Large intestine (tissue), 3 donors: ENCODE measurements around the gene ACYP1. TPM values are rescaled to one million over a fixed set of nuclear protein-coding genes. Genes with fewer than 3 reads are reported as not detected.

Experiments used
- DNase-seq, 2 donors: peaks; one replicate each; pipeline versions ENCODE4 v3.0.0 to v3.0.0-alpha.2; 2013
- H3K27ac ChIP-seq: one replicate; pipeline ENCODE4 v1.5.1; 2013; ENCODE audit warnings: low read length
- H3K27me3 ChIP-seq: 2 replicates; pipeline ENCODE4 v1.6.1; 2013; ENCODE audit warnings: low read length; ENCODE audit not compliant: control insufficient read depth, insufficient read depth
- H3K36me3 ChIP-seq: 2 replicates; pipeline ENCODE4 v1.6.1; 2013; ENCODE audit warnings: low read length; ENCODE audit not compliant: control insufficient read depth, insufficient read depth
- H3K4me1 ChIP-seq: one replicate; pipeline ENCODE4 v1.6.1; 2013; ENCODE audit warnings: low read length; ENCODE audit not compliant: control insufficient read depth, insufficient read depth
- H3K4me3 ChIP-seq: one replicate; pipeline ENCODE4 v1.5.1; 2013; ENCODE audit warnings: low read length
- H3K9me3 ChIP-seq: one replicate; pipeline ENCODE4 v1.6.1; 2013; ENCODE audit warnings: mild to moderate bottlenecking, low read depth, low read length, moderate library complexity; ENCODE audit not compliant: control insufficient read depth
- WGBS: methylation state at CpG from one replicate; pipeline ENCODE4 v1.1.5; 2013; ENCODE audit warnings: low lambda C conversion rate; ENCODE audit not compliant: insufficient coverage; 5-methylcytosine and 5-hydroxymethylcytosine counted together
- polyA plus RNA-seq: library from polyadenylated mRNA; unstranded; fragments of 120-200 nt; gene quantifications from one replicate; pipeline ENCODE4 v1.2.1, GENCODE V29; 2013

The ACYP1 gene
- polyA plus RNA-seq, 1 donor, result 30.3 TPM

- WGBS, result 100% methylated on average over 1 of the region's 8 CpGs
- Histone ChIP-seq H3K9me3 (no peaks in the 10 kb centered on the region), H3K4me1 (no peaks in the 10 kb centered on the region), H3K27ac (no peak overlapping the region), H3K36me3 (peaks cover 61% of the 10 kb centered on the region), H3K27me3 (no peaks in the 10 kb centered on the region), H3K4me3 (no peak overlapping the region)
- no peak for DNase-seq
Measured at GRCh38 chr14:75091251-75091650, 27.4 kb upstream of the ACYP1 start.

GRCh38 chr14:75090353-75090752 lies 26.5 kb upstream of the ACYP1 start:
- Histone ChIP-seq H3K4me1 (no peaks in the 10 kb centered on the region), H3K4me3 (no peak overlapping the region), H3K27ac (no peak overlapping the region), H3K9me3 (no peaks in the 10 kb centered on the region), H3K27me3 (no peaks in the 10 kb centered on the region), H3K36me3 (peaks cover 60% of the 10 kb centered on the region)
- no peak for DNase-seq
- no CpG with 5 or more reads among the region's 3 CpGs for WGBS

GRCh38 chr14:75088566-75089373 lies 24.9 kb upstream of the ACYP1 start:
- Histone ChIP-seq H3K4me1 (no peaks in the 10 kb centered on the region), H3K27ac (no peak overlapping the region)

GRCh38 chr14:75088153-75088552 lies 24.3 kb upstream of the ACYP1 start:
- Histone ChIP-seq H3K27me3 (no peaks in the 10 kb centered on the region), H3K36me3 (peaks cover 67% of the 10 kb centered on the region), H3K4me3 (no peak overlapping the region), H3K9me3 (no peaks in the 10 kb centered on the region), H3K4me1 (no peaks in the 10 kb centered on the region), H3K27ac (no peak overlapping the region)
- no peak for DNase-seq
- WGBS, result no CpG with 5 or more reads among the region's 2 CpGs

More at GRCh38 chr14:75088566-75089373, 24.9 kb upstream of the ACYP1 start:
- no peaks in the 10 kb centered on the region for H3K9me3 ChIP-seq
- H3K36me3 ChIP-seq, result peaks cover 61% of the 10 kb centered on the region
- DNase-seq, result peak in 1 of 2 donors; percentile 37
- no peaks in the 10 kb centered on the region for H3K27me3 ChIP-seq
- WGBS, result no CpG with 5 or more reads among the region's 7 CpGs
- no peak overlapping the region for H3K4me3 ChIP-seq

GRCh38 chr14:75084513-75084912 lies 20.7 kb upstream of the ACYP1 start:
- no peaks in the 10 kb centered on the region for H3K27me3 ChIP-seq
- no peak overlapping the region for H3K27ac ChIP-seq
- H3K4me3 ChIP-seq, result no peak overlapping the region
- peaks cover 63% of the 10 kb centered on the region for H3K36me3 ChIP-seq
- DNase-seq, result peak in 1 of 2 donors; percentile 23
- H3K4me1 ChIP-seq, result no peaks in the 10 kb centered on the region
- H3K9me3 ChIP-seq, result no peaks in the 10 kb centered on the region
- WGBS, result no CpG with 5 or more reads among the region's 5 CpGs

GRCh38 chr14:75083271-75083670 lies 19.4 kb upstream of the ACYP1 start:
- no peaks in the 10 kb centered on the region for H3K9me3 ChIP-seq
- H3K4me1 ChIP-seq, result no peaks in the 10 kb centered on the region
- DNase-seq, result no peak
- no peaks in the 10 kb centered on the region for H3K27me3 ChIP-seq
- H3K36me3 ChIP-seq, result peaks cover 60% of the 10 kb centered on the region
- H3K27ac ChIP-seq, result no peak overlapping the region
- no CpG with 5 or more reads among the region's 1 CpG for whole genome bisulfite sequencing
- H3K4me3 ChIP-seq, result no peak overlapping the region

GRCh38 chr14:75081660-75082229 lies 17.9 kb upstream of the ACYP1 start:
- Histone ChIP-seq H3K4me3 (no peak overlapping the region), H3K27ac (no peak overlapping the region), H3K36me3 (peaks cover 45% of the 10 kb centered on the region), H3K9me3 (no peaks in the 10 kb centered on the region), H3K4me1 (no peaks in the 10 kb centered on the region), H3K27me3 (no peaks in the 10 kb centered on the region)
- DNase-seq, result no peak
- WGBS, result no CpG with 5 or more reads among the region's 2 CpGs

GRCh38 chr14:75079521-75079920 lies 15.7 kb upstream of the ACYP1 start:
- no peaks in the 10 kb centered on the region for H3K4me1 ChIP-seq
- peaks cover 25% of the 10 kb centered on the region for H3K36me3 ChIP-seq
- DNase-seq, result no peak
- H3K4me3 ChIP-seq, result no peak overlapping the region
- no peaks in the 10 kb centered on the region for H3K27me3 ChIP-seq
- WGBS, result no CpG with 5 or more reads among the region's 4 CpGs
- H3K9me3 ChIP-seq, result no peaks in the 10 kb centered on the region
- no peak overlapping the region for H3K27ac ChIP-seq

- Histone ChIP-seq H3K27me3 (no peaks in the 10 kb centered on the region), H3K27ac (no peak overlapping the region)
- no peak for DNase-seq
Measured at GRCh38 chr14:75077794-75078193, 14.0 kb upstream of the ACYP1 start.

GRCh38 chr14:75070383-75070782 lies 6.6 kb upstream of the ACYP1 start:
- H3K36me3 ChIP-seq, result no peaks in the 10 kb centered on the region
- H3K27me3 ChIP-seq, result no peaks in the 10 kb centered on the region
- DNase-seq, result no peak
- H3K27ac ChIP-seq, result peak overlapping the region; percentile 98
- H3K4me1 ChIP-seq, result peaks cover 12% of the 10 kb centered on the region
- H3K9me3 ChIP-seq, result no peaks in the 10 kb centered on the region
- WGBS, result no CpG with 5 or more reads among the region's 9 CpGs
- no peak overlapping the region for H3K4me3 ChIP-seq

More at GRCh38 chr14:75077794-75078193, 14.0 kb upstream of the ACYP1 start:
- H3K9me3 ChIP-seq, result no peaks in the 10 kb centered on the region
- no peaks in the 10 kb centered on the region for H3K4me1 ChIP-seq
- peaks cover 8% of the 10 kb centered on the region for H3K36me3 ChIP-seq
- H3K4me3 ChIP-seq, result no peak overlapping the region

GRCh38 chr14:75069811-75070145 lies 6.0 kb upstream of the ACYP1 start:
- no peaks in the 10 kb centered on the region for H3K9me3 ChIP-seq
- no peaks in the 10 kb centered on the region for H3K36me3 ChIP-seq
- DNase-seq, result no peak
- H3K27me3 ChIP-seq, result no peaks in the 10 kb centered on the region
- peaks cover 12% of the 10 kb centered on the region for H3K4me1 ChIP-seq
- no CpG with 5 or more reads among the region's 12 CpGs for WGBS
- H3K4me3 ChIP-seq, result peak overlapping the region; percentile 73
- peak overlapping the region; percentile 98 for H3K27ac ChIP-seq
